ENCODE results near the gene TRIM14.

TRIM14 gene

GRCh38 chr9:98159301-98159700, 40.3 kb upstream of the TRIM14 start:
- in situ Hi-C loops (cut with MboI; ENCODE audit: low pct_unique_long_range_greater_than_20kb, low sequenced_read_pairs, unreplicated experiment), result no loop called here
- TF ChIP-seq CTCF (IDR thresholded peaks at IDR 0.05; ENCODE audit: extremely low read depth, insufficient read depth, missing control alignments), result no peak
- DNase-seq (ENCODE audit: low spot score), result no peak

GRCh38 chr9:98158071-98158831, 39.2 kb upstream of the TRIM14 start:
- no peak for TF ChIP-seq CTCF (IDR thresholded peaks at IDR 0.05; ENCODE audit: extremely low read depth, insufficient read depth, missing control alignments)
- in situ Hi-C loops (cut with MboI; ENCODE audit: low pct_unique_long_range_greater_than_20kb, low sequenced_read_pairs, unreplicated experiment), result no loop called here
- no peak for DNase-seq (ENCODE audit: low spot score)

GRCh38 chr9:98157372-98157771, 38.4 kb upstream of the TRIM14 start:
- in situ Hi-C loops (cut with MboI; ENCODE audit: low pct_unique_long_range_greater_than_20kb, low sequenced_read_pairs, unreplicated experiment), result no loop called here
- TF ChIP-seq CTCF (IDR thresholded peaks at IDR 0.05; ENCODE audit: extremely low read depth, insufficient read depth, missing control alignments), result no peak
- DNase-seq (ENCODE audit: low spot score), result no peak

GRCh38 chr9:98154678-98155077, 35.7 kb upstream of the TRIM14 start:
- in situ Hi-C loops (cut with MboI; ENCODE audit: low pct_unique_long_range_greater_than_20kb, low sequenced_read_pairs, unreplicated experiment), result no loop called here
- no peak for TF ChIP-seq CTCF (IDR thresholded peaks at IDR 0.05; ENCODE audit: extremely low read depth, insufficient read depth, missing control alignments)
- no peak for DNase-seq (ENCODE audit: low spot score)

GRCh38 chr9:98152526-98152925, 33.5 kb upstream of the TRIM14 start:
- in situ Hi-C loops (cut with MboI; ENCODE audit: low pct_unique_long_range_greater_than_20kb, low sequenced_read_pairs, unreplicated experiment), result no loop called here
- DNase-seq (ENCODE audit: low spot score), result no peak
- TF ChIP-seq CTCF (IDR thresholded peaks at IDR 0.05; ENCODE audit: extremely low read depth, insufficient read depth, missing control alignments), result no peak

- DNase-seq (ENCODE audit: low spot score), result no peak
- TF ChIP-seq CTCF (IDR thresholded peaks at IDR 0.05; ENCODE audit: extremely low read depth, insufficient read depth, missing control alignments), result no peak
- in situ Hi-C loops (cut with MboI; ENCODE audit: low pct_unique_long_range_greater_than_20kb, low sequenced_read_pairs, unreplicated experiment), result no loop called here
Measured at GRCh38 chr9:98150721-98151120, 31.7 kb upstream of the TRIM14 start.

All from GM13977 (cell line).